Progenitor cell of endocrine pancreas (in vitro differentiated cells): ENCODE data around the gene SNX1. TPM values are rescaled to one million over a fixed set of nuclear protein-coding genes. Genes with fewer than 3 reads are reported as not detected.

Source experiments
- DNase-seq: peaks from one replicate; pipeline ENCODE4 v3.0.0; 2021; ENCODE audit warnings: low spot score; ENCODE audit not compliant: unreplicated experiment
- H3K27ac Mint-ChIP-seq: 2 replicates; pipeline ENCODE4 v1.8.0; 2021; ENCODE audit warnings: mild to moderate bottlenecking, moderate library complexity, mixed read lengths
- H3K27me3 Mint-ChIP-seq: 2 replicates; pipeline ENCODE4 v1.8.0; 2021; ENCODE audit warnings: mixed read lengths
- H3K36me3 Mint-ChIP-seq: 2 replicates; pipeline ENCODE4 v1.8.0; 2022; ENCODE audit warnings: mixed read lengths; ENCODE audit not compliant: insufficient read depth
- H3K4me1 Mint-ChIP-seq: 2 replicates; pipeline ENCODE4 v1.8.0; 2021; ENCODE audit warnings: low read depth, mixed read lengths
- H3K4me3 Mint-ChIP-seq: 2 replicates; pipeline ENCODE4 v1.8.0; 2021; ENCODE audit warnings: low read depth, mild to moderate bottlenecking, moderate library complexity, mixed read lengths
- H3K9me3 Mint-ChIP-seq: 2 replicates; pipeline ENCODE4 v1.8.0; 2021; ENCODE audit warnings: low read depth, mixed read lengths
- long read RNA-seq: library from polyadenylated mRNA; unstranded; transcript quantifications from one replicate; pipeline ENCODE4 v2.0.0, GENCODE V29; 2020
- total RNA-seq: library from RNA; stranded (reverse); gene quantifications from 2 replicates; pipeline ENCODE4 v1.2.1, GENCODE V29; 2021
- TF ChIP-seq, protein P1 (sequence below): fragments of 200-600 bp; sonication (generic); IDR thresholded peaks from one replicate; pipeline ENCODE4 v1.5.0; 2021; ENCODE audit warnings: antibody characterized with exemption, mild to moderate bottlenecking; ENCODE audit not compliant: unreplicated experiment

Gene SNX1, protein sequence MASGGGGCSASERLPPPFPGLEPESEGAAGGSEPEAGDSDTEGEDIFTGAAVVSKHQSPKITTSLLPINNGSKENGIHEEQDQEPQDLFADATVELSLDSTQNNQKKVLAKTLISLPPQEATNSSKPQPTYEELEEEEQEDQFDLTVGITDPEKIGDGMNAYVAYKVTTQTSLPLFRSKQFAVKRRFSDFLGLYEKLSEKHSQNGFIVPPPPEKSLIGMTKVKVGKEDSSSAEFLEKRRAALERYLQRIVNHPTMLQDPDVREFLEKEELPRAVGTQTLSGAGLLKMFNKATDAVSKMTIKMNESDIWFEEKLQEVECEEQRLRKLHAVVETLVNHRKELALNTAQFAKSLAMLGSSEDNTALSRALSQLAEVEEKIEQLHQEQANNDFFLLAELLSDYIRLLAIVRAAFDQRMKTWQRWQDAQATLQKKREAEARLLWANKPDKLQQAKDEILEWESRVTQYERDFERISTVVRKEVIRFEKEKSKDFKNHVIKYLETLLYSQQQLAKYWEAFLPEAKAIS
- total RNA-seq = 91.4 and 95.9 TPM in 2 replicates
- long read RNA-seq, full-length matches to known transcripts = 55 of 67 reads
- long read RNA-seq, partial matches to known transcripts = 3 of 67 reads
- long read RNA-seq, other reads (novel, unspliced or antisense) = 9 of 67 reads

DNA sequence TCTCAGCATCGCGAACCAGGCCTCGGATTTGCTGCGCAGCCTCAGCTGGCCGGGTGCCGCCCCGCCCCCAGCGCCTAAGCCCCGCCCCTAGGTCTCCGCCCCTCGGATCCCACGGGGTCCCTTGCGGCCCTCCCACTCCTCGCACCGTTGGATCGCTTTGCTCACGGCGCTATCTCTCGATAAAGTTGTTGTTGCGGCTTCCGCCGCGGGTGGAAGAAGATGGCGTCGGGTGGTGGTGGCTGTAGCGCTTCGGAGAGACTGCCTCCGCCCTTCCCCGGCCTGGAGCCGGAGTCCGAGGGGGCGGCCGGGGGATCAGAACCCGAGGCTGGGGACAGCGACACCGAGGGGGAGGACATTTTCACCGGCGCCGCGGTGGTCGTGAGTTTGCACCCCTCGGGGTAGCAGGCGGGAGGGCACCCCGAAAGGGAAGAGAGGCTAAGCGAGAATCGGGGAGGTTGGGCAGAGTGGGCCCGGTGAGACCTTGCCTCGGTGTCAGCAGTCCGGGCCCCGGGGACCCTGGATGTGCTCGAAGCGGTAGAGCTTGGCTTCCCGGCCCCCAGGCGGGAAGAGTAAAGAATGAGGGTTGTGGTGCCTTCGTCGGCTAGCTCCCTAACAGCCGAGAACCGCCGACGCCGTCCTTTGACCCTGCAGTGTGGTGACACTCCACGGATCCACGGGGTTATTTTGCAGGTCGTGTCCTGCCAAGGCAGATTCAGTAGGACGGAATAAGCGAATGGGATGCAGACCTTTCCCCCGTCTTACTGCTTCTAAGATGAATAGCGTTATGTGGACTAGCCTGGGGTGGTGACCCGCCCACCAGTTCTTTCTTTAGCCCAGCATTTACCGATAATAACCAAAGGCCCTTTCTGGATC, at the start of gene SNX1:
TSS of gene SNX1 (plus strand) at position 188 of the 873 bp plus-strand sequence. CDS start at position 220, 32 bp downstream.
- Mint-ChIP-seq H3K36me3 (no peaks in the 10 kb centered on the region), H3K4me1 (peaks cover 39% of the 10 kb centered on the region), H3K4me3 (peak within 1 kb of the TSS; percentile 96), H3K27me3 (no peaks in the 10 kb centered on the region), H3K27ac (peak within 1 kb of the TSS; percentile 98), H3K9me3 (no peaks in the 10 kb centered on the region)
- peak; percentile 91 for DNase-seq
- TF ChIP-seq, protein P1, sequence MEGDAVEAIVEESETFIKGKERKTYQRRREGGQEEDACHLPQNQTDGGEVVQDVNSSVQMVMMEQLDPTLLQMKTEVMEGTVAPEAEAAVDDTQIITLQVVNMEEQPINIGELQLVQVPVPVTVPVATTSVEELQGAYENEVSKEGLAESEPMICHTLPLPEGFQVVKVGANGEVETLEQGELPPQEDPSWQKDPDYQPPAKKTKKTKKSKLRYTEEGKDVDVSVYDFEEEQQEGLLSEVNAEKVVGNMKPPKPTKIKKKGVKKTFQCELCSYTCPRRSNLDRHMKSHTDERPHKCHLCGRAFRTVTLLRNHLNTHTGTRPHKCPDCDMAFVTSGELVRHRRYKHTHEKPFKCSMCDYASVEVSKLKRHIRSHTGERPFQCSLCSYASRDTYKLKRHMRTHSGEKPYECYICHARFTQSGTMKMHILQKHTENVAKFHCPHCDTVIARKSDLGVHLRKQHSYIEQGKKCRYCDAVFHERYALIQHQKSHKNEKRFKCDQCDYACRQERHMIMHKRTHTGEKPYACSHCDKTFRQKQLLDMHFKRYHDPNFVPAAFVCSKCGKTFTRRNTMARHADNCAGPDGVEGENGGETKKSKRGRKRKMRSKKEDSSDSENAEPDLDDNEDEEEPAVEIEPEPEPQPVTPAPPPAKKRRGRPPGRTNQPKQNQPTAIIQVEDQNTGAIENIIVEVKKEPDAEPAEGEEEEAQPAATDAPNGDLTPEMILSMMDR = peak; percentile 21

DNA sequence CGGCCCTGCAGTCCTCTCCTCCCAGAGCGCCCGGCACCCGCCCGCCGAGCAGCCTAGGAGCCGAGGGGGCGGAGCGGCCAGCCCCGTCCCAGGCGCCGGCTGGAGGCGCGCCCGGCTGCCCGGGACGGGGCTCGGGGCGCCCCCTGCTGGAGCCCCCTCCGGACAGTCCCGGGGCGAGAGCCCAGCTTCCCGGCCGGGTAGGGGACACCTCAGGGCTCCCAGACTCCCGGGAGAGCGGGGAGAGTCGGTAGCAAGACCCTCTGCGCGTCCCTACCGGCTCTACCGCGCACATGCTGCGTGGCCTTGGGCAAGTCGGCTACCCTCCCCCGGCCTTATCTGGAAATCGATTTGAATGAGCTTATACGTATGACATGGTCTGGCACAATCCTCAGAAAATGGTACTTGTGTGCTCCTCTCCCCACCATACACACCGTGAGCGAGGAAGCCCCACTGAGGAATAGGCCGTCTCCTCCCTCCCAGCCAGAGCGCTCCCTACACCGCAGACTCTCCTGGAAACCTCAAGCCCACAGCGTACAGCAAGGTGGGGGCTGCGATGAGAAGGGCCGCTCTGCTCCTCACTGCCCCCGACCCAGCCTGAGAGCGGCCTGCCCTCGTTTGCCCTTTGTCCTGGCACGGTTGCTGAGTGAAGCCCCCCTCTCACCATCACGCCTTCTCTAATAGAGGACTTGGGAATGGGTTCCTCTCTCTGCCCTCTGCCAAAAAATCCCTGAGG, 49.2 kb upstream of the SNX1 start, which contains the start of gene DAPK2:
TSS of gene DAPK2 (minus strand) at position 65 of the 733 bp plus-strand sequence. CDS start 6,224 bp downstream, outside the sequence.
- H3K4me3 Mint-ChIP-seq = peak within 1 kb of the TSS; percentile 71
- no peak within 1 kb of the TSS for H3K27ac Mint-ChIP-seq
- H3K4me1 Mint-ChIP-seq = peaks cover 10% of the 10 kb centered on the region
- no peaks in the 10 kb centered on the region for H3K9me3 Mint-ChIP-seq
- peak; percentile 66 for DNase-seq
- peaks cover 56% of the 10 kb centered on the region for H3K27me3 Mint-ChIP-seq
- no peaks in the 10 kb centered on the region for H3K36me3 Mint-ChIP-seq
- TF ChIP-seq, protein P1 = peak; percentile 86

DNA sequence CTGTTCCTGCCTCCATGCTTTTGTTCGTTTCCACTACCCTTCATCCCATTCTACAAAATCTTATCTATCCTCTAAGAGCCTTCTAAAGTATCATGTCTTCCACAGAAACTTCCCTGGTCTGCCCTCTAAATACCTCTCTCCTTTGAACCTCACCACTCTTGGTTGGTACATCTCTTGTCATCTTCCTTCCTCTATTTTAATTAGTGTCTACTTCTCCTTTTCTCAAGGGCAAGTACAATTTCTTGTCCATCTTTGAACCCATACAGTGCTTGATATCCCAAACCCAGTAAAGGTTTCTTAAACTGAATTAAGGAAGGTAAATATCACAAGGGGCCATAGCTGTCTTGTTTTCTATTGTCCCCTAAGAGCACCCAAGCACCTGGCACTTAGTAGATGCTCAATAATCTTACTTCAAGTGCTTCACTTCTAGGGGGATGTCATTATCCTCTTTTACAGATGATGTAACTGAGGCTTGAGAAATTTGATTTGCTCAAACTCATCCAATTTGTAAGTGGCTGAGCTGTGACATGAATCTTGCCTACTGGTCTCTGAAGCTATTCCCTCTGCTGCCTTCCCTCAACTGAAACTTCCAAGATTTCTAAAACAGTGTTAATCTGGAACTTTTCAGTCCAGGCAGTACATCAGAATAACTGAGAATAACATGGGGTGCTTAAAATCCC, 46.9 kb upstream of the SNX1 start:
- Mint-ChIP-seq H3K4me3 (no peak overlapping the region), H3K4me1 (peaks cover 10% of the 10 kb centered on the region), H3K36me3 (no peaks in the 10 kb centered on the region), H3K27ac (no peak overlapping the region), H3K9me3 (no peaks in the 10 kb centered on the region), H3K27me3 (peaks cover 44% of the 10 kb centered on the region)
- TF ChIP-seq, protein P1 = no peak
- DNase-seq = no peak

DNA sequence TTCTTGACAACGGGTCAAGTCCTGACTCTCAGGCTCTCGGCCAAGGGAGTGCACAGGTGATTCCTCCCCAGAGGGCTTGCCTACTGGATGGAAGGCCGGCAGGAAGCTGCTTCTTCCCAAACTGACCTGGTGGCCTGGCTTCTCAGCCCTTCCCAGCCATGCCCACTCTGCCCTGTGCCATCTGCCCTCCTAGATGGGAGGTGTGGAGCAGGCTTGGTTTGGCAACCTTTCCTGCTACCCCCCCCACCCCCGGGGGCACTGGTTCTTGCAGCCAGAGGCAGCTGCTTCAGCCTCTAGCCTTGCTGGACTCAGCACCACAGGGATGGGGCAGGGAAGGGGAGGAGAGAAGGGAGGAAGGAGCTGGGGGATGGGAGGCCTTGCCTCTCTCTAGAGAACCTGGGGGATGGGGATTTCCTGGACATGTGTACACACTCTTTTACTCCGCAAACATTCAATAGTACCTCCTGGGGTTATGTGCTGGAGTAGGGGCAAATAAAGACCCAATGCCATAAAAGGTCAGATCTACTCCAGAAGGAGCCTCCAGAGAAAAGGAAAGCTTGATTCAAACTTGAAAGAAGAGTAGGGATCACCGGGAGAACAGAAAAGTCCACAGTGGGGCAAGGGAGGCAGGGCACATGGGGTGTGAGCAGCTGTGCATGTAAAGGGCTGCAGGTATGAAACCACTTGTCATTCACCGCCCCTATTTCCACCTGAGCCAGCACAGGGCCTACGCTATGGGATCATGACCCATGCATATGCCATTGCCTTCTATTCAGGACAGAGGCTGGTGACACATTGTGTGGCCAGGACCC, 45.3 kb upstream of the SNX1 start:
- peaks cover 10% of the 10 kb centered on the region for H3K4me1 Mint-ChIP-seq
- H3K36me3 Mint-ChIP-seq = no peaks in the 10 kb centered on the region
- no peak overlapping the region for H3K27ac Mint-ChIP-seq
- DNase-seq = no peak
- H3K27me3 Mint-ChIP-seq = peaks cover 30% of the 10 kb centered on the region
- no peak overlapping the region for H3K4me3 Mint-ChIP-seq
- TF ChIP-seq, protein P1 = no peak
- H3K9me3 Mint-ChIP-seq = no peaks in the 10 kb centered on the region
